NCI-H2107 treated with DMSO at 0.1 percent for 48 hours (cell line): ENCODE measurements around the gene CCDC33.
"Not testable (repeated sequence)": the region's sequence is repeated elsewhere in the genome, so short reads cannot be mapped to it uniquely, and the experiment has no call there.

Source experiments
- DNase-seq: peaks from one replicate; lab custom pipeline; 2025; ENCODE audit not compliant: unreplicated experiment; lab: John Stamatoyannopoulos, UW

CCDC33 gene

GRCh38 chr15:74356050-74356449 lies 119.9 kb downstream of the CCDC33 start:
- not testable (repeated sequence) for DNase-seq

DNA sequence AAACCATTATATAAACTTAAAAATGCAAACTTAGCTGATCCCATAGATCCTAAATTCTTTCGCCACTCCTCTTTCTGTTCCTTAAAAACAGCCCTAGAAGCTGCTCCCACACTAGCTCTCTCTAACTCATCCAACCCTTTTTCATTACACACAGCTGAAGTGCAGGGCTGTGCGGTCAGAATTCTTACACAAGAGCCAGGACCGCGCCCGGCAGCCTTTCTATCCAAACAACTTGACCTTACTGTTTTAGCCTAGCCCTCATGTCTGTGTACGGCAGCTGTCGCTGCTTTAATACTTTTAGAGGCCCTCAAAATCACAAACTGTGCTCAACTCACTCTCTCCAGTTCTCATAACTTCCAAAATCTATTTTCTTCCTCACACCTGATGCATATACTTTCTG lies 121.4 kb downstream of the CCDC33 start:
- not testable (repeated sequence) for DNase-seq

DNA sequence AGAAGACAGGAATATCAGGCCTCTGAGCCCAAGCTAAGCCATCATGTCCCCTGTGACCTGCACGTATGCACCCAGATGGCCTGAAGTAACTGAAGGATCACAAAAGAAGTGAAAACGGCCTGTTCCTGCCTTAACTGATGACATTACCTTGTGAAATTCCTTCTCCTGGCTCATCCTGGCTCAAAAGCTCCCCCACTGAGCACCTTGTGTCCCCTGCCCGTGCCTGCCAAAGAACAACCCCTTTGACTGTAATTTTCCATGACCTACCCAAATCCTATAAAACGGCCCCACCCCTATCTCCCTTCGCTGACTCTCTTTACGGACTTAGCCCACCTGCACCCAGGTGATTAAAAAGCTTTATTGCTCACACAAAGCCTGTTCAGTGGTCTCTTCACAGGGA lies 123.2 kb downstream of the CCDC33 start:
- not testable (repeated sequence) for DNase-seq

DNA sequence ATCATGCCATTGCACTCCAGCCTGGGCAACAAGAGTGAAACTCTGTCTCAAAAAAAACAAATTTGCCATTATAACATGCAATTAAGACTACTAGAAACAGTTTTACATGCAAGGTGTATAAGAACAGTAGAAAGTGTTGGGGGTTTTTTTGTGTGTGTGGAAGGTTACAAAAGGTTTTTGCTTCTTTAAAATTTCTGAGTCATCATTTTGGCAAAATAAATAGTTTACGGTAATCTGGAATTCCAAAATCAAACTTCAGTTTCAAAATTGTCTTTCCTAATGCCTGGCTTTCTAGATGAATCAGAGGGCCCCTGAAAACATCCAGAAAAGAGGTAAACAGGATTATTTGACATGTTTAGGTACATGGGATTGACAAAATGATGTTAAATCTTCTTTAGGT lies 124.7 kb downstream of the CCDC33 start:
- not testable (repeated sequence) for DNase-seq

- DNase-seq = no peak
Observed at GRCh38 chr15:74362482-74362881, 126.4 kb downstream of the CCDC33 start.

- no peak for DNase-seq
Observed at GRCh38 chr15:74364936-74365597, 128.9 kb downstream of the CCDC33 start.

DNA sequence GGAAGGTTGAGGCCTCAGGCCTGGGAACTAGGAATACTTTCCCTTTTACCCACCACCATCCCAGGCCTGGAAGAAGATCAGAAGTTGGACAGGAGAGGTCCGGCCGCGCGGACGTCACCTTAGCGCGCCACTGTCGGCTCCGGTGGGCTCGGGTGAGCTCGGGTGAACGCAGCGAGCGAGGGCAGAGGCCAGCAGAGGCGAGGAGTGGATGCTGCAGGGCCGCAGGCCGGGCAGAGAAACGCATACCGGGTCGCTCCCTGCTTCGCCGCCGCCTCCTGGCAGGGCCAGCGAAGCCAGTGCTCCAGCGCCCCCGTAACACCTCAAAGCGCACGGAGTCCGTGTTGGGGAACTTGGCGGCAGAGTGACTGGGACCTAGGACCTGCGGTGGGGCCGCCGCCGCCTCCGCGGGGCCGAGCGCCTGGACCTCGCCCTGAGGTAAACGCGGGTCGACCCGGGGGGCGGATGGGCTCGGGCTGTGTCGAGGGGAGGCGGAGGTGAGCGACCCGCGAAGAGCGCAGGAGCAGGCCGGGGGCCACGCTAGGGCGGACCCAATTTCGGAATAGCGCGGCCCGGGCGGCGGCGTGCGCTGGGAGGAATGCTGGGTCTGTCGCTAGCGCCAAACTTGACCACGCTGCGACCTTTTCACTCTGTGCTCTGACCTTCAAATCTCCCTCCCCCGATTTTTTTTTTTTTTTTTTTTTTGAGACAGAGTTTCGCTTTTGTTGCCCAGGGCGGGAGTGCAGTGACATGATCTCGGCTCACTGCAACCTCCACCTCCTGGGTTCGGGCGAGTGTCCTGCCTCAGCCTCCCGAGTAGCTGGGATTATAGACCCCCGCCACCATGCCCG lies 129.7 kb downstream of the CCDC33 start:
- no peak for DNase-seq

DNA sequence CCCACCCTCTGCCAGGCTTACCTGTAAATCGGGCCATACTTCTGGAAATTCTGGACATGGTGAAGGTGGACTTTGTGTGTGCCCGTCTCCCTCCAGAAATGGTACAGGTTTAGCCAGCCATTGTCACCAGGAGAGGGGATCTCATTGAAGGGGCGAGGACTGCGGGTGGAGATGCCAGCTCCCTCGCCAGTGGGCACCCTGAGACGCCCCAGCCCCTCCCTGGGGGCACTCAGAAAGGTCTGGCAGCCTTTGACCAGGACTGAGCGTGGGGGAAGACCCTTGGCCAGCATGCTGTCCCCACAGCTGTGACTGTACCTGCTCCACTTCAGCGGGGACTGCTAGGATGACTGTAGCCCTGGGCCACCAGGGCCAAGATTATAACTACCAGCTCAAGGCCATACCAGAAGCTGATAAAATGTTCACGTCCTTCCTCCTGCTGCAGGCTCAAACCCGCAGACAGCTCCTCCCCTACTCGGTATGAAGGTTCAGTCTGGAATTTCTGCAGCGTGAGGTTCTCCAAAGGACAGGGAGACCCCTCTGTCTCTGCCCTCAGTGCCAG lies 131.2 kb downstream of the CCDC33 start, which contains the start of gene CYP11A1:
Gene CYP11A1, minus strand, starts transcription at position 351 of the 559 bp plus-strand sequence. Its CDS starts 61 bp downstream, at position 290.
- no peak for DNase-seq

GRCh38 chr15:74368121-74368520 lies 132.0 kb downstream of the CCDC33 start:
- no peak for DNase-seq

- no peak for DNase-seq
Observed at GRCh38 chr15:74369084-74369745, 133.1 kb downstream of the CCDC33 start.

DNA sequence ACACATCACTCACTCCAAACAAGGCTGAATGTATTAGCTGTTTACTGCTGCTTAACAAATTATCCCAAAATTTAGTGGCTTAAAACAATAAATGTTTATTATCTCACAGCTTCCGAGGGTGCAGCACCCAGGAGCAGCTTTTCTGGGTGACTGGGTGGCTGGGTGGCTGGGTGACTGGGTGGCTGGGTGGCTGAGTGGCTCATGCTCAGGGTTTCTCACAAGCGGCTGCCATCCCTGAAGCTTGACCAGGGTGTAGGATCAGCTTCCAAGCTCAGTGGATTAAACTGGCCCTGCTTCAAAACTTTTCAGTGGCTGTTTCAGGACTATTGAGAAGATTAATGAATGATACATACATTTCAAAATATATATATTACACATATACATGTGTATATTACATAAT lies 133.6 kb downstream of the CCDC33 start:
- no peak for DNase-seq

GRCh38 chr15:74370471-74370870 lies 134.3 kb downstream of the CCDC33 start:
- DNase-seq = no peak

GRCh38 chr15:74373056-74373650 lies 137.0 kb downstream of the CCDC33 start:
- DNase-seq = no peak

DNA sequence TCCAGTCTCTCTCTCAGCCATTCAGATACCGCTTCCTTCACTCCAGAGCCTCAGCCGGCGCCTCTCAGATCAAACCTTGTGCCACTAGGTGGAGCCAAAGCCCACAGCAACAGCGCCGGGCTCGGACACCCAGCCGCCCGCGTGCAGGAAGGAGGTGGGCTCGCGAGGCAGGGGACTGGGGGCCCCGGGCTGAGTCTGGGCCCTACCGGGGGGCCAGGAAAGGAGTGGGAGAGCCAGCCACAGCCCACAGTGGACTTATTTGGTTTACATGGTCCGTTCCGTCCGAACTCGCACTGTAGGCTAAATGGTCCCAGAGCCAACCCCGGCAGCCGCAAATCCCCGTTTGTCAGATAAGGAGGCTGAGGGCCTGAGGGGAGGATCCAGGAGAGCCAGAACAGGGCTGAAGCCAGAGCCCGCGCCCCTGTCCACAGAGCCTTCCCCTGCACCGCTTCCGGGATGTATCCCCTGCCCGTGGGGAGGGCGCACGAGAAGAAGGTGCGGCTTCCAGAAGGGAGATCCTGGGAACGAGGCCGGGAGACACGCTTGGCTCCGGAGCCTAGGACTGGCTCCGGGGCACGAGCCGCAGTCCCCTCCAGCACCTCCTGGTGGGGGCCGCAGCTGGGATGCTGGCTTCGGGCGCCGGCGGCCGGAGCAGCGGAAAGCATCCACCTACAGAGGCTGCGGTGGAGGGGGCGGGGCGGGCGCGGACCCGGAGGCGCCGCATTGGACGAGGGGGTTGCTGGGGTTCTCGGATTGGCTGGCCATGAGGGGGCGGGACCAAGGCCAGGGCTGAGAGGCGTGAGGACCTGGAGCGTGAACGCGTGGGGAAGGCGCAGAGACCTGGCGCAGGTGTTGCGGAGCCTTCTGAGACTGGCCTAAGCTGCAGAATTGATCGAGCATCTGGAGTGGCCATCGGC lies 137.9 kb downstream of the CCDC33 start:
- DNase-seq = peak; percentile 66

DNA sequence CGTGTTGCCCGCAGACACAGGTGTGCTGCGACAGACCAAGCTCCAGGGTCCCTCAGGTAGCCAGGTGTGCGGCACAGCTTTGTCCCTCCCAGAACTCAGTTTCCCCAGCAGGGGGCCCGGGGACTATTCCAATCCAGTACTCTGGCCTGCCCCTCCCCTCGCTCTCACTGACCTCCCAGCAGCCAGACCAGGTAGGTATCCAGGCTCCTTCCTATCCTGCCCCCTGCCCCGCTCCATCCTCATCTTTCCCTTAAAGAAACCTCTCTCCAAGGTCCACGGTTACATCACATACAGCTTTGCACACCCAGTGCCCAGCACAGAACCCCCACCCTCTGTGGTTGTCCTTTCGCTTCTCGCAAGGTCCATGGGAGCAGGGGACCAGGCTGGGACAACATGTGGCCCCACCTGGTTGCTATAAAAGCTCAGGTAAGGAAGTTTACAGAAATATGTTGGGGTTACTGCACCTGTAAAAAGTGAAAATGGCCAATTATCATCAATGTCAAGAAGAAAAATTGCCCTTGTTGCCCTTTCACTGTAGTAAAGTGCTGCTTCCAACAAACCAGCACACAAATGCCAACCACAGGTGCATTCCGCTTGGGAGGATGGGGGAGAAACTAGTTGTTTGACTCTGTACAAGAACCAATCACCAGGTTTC lies 138.6 kb downstream of the CCDC33 start:
- DNase-seq = no peak

DNA sequence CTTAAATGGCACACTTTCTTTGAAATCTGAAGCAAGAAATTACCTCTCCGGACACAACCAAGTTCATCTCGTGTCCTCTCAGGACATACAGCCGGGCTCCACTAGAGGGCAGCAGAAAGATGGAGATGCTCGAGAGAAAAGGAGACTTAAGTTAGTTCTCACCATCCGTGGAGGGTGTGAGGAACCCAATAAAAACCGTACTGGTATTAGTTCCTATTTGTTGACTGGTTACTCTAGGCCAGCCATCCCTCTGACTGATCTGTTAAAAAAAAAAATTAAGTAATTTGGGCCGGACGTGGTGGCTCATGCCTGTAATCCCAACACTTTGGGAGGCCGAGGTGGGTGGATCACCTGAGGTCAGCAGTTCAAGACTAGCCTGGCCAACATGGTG lies 139.2 kb downstream of the CCDC33 start:
- peak; percentile 40 for DNase-seq

- DNase-seq = no peak
Observed at GRCh38 chr15:74376226-74376625, 140.1 kb downstream of the CCDC33 start.

DNA sequence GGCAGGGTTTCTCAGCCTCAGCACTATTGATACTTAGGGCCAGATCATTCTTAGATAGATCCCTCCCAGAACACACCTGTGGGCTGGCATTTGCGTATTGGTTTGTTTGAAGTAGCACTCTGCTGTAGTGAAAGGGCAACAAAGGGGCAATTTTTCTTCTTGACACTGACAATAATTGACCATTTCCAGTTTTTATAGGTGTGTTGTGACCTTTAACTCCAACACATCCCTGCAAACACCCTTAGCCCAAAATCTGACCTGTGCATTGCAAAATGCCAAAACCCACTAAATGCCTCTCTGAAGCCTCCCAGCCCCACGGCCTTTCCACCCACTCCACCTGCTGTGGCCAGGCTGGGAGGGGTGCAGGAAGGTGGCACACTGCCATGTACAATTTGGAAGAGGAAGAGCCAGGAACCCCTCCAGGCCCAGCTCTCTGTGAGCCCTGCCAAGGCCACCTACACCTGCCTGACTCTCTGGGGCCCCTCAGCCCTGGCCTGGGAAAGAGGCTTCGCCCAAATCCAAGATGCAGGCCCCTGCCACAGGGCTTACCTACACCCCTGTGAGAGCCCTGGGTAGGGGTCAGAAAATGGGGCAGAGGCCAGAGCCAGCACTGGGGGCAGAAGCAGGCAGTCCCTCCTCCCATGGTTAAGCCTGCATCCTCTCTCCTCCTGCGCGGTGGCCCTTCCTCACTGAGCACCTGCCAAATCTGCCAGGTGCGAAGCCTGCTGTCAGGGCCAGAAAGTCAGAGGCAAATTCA lies 140.9 kb downstream of the CCDC33 start:
- DNase-seq = no peak
